SK-N-MC (cell line): ENCODE results near the gene TUBAL3.

Source experiments
- EZH2 ChIP-seq: fragments of 200-600 bp; sonication (generic); IDR thresholded peaks from one replicate; pipeline ENCODE4 v1.6.1; 2017; ENCODE audit warnings: antibody characterized with exemption
- FOXP2 ChIP-seq: optimal IDR thresholded peaks from 2 replicates; pipeline ENCODE3; 2011; ENCODE audit warnings: mild to moderate bottlenecking, moderate library complexity; ENCODE audit not compliant: insufficient read depth; ENCODE audit errors: extremely low read length, control extremely low read depth
- POLR2AphosphoS5 ChIP-seq: IDR thresholded peaks from 2 replicates; pipeline ENCODE4 v1.6.1; 2012; ENCODE audit warnings: mild to moderate bottlenecking, low read depth, low read length, borderline replicate concordance

GRCh38 chr10:5400468-5401240 lies 4.0 kb downstream of the TUBAL3 start:
- TF ChIP-seq EZH2: no peak
- no peak for TF ChIP-seq POLR2AphosphoS5
- no peak for TF ChIP-seq FOXP2
